GM12873 (cell line): ENCODE measurements around the gene TAB3.

Experiments used
- TF ChIP-seq, protein P1 (sequence below): IDR thresholded peaks from 2 replicates; pipeline ENCODE4 v1.5.1; 2012; ENCODE audit warnings: low read depth, mild to moderate bottlenecking, moderate library complexity, low read length, control low read depth; ENCODE audit not compliant: insufficient read depth; ENCODE audit errors: missing control alignments

TAB3 gene

DNA sequence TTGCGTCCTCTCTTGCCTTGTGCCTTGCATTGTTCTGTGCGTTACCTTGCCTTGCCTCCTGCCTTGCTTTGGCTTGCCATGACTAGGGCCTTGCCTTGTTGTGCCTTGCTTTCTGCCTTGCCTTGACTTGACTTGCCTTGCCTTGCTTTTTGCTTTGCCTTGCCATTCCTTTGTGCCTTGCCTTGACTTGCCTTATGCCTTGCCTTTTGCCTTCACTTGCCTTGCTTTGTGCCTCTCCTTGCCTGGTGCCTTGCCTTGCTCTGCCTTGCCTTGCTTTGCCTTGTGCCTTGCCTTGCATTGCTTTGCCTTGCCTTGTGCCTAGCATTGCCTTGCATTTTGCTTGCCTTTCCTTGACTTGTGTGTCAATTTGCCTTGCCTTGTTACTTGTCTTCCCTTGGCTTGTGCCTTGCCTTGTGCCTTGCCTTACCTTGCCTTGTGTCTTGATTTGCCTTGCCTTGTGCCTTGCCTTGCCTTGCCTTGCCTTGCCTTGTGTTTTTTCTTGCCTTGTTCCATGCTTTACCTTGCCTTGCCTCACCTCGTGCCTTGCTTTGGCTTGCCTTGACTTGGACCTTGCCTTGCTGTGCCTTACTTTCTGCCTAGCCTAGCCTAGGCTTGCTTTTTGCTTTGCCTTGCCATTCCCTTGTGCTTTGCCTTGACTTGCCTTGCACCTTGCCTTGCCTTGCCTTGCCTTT is 95.8 kb downstream of the TAB3 start:
- TF ChIP-seq, protein P1, sequence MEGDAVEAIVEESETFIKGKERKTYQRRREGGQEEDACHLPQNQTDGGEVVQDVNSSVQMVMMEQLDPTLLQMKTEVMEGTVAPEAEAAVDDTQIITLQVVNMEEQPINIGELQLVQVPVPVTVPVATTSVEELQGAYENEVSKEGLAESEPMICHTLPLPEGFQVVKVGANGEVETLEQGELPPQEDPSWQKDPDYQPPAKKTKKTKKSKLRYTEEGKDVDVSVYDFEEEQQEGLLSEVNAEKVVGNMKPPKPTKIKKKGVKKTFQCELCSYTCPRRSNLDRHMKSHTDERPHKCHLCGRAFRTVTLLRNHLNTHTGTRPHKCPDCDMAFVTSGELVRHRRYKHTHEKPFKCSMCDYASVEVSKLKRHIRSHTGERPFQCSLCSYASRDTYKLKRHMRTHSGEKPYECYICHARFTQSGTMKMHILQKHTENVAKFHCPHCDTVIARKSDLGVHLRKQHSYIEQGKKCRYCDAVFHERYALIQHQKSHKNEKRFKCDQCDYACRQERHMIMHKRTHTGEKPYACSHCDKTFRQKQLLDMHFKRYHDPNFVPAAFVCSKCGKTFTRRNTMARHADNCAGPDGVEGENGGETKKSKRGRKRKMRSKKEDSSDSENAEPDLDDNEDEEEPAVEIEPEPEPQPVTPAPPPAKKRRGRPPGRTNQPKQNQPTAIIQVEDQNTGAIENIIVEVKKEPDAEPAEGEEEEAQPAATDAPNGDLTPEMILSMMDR: no peak

GRCh38 chrX:30791296-30792278 is 97.5 kb downstream of the TAB3 start:
- TF ChIP-seq, protein P1: no peak

DNA sequence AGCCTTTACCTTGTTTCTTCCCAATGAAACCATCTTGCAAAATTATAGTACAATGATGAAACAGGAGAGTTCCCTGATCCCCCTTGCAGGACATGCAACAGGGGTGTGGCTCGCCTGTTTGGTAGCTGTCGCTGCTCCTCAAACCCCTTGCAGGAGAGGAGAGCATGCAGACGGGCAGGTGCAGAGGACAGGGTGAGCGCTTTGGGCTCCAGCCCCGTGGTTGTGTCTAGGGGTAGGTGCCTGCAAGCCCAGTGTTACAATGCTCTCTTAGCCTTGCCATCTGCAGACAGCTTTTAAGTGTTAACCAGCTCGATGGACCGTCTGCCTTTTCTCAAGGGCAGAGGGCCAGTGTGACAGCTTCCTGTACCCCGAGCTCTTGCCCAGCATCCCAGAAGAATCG is 102.0 kb downstream of the TAB3 start:
- TF ChIP-seq, protein P1: no peak

DNA sequence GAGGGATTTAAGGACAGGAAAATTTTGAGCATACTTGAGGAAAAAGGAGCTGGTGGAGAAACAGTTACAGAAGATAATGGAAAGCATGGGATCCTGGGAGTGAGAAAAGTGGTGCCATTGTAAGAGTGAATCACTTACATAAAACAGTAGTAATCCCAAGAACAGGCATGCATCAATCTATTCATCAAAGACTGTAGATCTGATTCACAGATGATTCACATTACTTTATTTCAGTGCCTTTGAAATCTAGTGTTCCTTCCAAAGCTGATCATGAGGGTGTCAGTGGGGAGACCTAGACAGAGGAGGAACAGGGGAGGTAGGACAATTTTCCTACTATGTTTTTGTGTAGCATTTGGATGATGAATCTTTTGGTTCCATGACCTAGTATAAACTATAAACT is 102.7 kb downstream of the TAB3 start:
- TF ChIP-seq, protein P1: no peak

- TF ChIP-seq, protein P1: no peak
These were observed 107.2 kb downstream of the TAB3 start for GRCh38 chrX:30781711-30782444.

DNA sequence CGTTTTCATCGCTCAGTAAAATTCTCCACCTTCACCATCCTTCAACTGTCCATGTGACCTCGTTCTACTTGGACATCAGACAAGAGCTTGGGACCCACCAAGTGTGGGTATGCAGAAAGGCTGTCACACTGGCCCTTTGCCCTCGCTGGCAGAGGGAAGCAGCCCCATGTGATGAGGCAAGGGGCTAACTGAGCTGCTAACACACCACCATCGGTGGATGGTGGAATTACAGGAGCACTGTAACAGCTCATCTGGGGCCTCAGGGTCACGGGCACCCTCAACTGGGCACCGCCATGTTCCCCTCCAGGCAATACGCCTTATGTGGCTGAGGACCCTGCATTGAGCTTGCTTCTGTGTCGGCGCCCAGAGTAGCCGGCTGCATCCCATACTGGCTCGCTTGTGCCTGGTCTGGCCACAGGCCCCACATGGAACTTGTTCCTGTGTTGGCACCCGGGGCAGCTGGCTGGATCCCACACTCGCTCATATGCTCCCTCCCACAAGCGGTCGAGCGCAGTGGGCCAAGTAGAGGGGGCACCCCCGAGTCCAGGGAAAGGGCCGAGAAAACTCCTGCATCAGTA is 109.5 kb downstream of the TAB3 start:
- TF ChIP-seq, protein P1: no peak
